ENCODE results near the gene CACNA2D3.

CACNA2D3 gene

DNA sequence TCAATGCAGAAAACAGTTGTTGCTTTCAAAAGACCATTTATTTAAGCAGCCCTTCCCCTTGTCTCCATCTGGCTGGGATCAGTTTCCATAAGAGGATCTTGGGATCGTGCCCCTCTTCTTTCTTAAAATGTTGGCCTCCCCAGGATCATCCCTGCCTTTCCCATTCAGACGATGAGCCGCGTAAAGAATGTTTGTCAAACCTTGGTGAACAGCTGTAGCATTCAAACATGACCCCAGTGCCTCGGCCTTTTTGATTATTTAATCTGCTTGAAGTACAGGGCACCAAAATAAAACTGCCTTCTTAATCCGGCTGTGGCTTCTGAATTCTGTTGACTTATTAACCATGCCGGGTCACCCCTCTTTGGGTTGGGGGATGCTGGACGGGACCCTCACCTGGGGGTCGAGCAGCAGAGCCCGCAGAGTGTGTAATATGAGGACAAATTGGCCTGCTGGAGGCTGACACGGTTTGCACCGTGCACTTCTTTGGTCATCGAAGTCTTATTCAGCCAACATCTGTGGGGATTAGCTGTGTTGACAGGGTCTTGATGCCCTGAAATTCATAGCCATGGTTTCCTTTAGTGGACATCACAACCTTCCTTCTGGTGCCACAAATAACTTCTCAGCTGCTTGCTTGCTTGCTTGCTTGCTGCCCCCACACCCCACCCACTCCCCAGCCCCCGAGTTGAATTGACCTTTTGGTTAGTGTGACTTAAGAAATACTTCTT, 805.9 kb downstream of the CACNA2D3 start, which contains the start of gene LRTM1:
Gene LRTM1 (minus strand): TSS at position 14 of the 725 bp plus-strand sequence. CDS start 148 bp downstream, outside the sequence.
- TF ChIP-seq, protein P1, sequence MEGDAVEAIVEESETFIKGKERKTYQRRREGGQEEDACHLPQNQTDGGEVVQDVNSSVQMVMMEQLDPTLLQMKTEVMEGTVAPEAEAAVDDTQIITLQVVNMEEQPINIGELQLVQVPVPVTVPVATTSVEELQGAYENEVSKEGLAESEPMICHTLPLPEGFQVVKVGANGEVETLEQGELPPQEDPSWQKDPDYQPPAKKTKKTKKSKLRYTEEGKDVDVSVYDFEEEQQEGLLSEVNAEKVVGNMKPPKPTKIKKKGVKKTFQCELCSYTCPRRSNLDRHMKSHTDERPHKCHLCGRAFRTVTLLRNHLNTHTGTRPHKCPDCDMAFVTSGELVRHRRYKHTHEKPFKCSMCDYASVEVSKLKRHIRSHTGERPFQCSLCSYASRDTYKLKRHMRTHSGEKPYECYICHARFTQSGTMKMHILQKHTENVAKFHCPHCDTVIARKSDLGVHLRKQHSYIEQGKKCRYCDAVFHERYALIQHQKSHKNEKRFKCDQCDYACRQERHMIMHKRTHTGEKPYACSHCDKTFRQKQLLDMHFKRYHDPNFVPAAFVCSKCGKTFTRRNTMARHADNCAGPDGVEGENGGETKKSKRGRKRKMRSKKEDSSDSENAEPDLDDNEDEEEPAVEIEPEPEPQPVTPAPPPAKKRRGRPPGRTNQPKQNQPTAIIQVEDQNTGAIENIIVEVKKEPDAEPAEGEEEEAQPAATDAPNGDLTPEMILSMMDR (IDR thresholded peaks at IDR 0.05) = no peak

DNA sequence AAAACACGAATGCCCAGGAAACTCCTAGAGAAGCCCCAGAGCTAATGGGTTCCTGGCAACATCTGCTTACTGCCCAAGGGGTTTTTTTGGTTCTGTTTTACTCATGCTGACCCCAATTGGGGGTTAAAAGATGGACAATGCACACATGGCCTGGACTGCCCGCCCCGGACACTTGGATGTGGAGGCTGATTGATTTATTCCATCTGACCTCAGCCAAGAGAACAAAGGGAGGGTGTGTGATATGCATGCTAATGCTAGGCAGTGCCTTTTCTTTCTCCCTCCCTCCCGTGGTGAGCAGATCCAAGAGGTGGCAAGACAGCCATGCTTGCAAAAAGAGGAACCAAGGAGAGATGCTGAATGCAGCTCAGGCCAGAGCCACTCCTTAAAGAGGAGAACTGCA, 808.8 kb downstream of the CACNA2D3 start:
- TF ChIP-seq, protein P1 (IDR thresholded peaks at IDR 0.05) = no peak

DNA sequence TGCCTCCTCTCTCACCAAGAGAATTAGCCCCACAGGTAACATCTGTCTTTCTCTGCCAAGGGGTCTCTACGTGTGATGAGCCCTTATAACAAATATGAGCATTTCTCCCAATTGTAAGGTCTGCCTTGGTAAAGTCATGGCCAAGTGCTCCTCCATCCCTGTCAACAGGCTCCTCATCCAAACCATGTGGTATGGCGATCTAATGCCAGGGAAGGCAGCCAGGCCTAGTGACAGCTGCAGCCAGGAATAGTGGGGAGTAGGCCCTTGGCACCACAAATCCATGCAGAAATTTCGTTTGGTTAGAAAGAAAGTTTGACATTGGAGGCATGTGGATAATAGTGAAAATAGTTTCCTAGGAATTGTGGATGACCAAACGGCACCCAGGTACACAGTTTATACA, 810.3 kb downstream of the CACNA2D3 start:
- TF ChIP-seq, protein P1 (IDR thresholded peaks at IDR 0.05) = no peak

DNA sequence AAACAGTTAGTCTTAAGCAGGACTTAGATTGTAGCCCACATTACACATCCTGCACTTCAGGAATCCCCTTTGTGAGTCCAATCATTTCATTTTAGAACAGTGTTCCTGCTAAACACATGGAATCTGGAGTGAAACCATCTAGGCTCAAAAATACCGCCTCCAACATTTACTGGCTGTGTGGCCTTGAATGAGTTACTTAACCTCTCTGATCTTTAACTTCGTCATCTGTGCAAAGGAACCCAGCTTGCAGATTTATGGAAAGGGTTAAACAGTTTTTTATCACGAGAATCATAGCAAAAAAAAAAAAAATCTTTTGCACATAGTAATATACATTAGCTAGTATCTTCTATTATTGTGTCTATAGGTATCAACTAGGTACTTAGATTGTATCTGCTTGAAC, 813.5 kb downstream of the CACNA2D3 start:
- TF ChIP-seq, protein P1 (IDR thresholded peaks at IDR 0.05) = no peak

DNA sequence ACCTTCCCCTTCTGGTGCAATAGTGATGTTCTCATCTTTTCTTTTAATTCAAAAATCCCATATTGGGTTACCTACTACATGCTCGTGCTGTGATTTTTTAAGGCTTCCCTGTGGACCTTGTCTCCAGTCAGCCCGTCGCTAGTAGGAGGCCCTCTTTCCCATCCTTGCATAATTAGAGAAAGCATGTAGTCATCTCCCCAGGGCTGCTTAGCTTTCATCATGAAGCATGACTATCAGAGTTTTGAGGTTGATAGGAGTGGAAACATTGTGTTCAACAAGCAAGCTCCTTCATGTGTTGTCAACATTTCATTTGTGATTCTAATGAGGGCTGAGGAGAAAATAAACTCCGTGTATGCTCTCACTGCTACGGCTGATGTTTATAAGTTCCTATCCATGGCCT, 814.2 kb downstream of the CACNA2D3 start:
- TF ChIP-seq, protein P1 (IDR thresholded peaks at IDR 0.05) = no peak

DNA sequence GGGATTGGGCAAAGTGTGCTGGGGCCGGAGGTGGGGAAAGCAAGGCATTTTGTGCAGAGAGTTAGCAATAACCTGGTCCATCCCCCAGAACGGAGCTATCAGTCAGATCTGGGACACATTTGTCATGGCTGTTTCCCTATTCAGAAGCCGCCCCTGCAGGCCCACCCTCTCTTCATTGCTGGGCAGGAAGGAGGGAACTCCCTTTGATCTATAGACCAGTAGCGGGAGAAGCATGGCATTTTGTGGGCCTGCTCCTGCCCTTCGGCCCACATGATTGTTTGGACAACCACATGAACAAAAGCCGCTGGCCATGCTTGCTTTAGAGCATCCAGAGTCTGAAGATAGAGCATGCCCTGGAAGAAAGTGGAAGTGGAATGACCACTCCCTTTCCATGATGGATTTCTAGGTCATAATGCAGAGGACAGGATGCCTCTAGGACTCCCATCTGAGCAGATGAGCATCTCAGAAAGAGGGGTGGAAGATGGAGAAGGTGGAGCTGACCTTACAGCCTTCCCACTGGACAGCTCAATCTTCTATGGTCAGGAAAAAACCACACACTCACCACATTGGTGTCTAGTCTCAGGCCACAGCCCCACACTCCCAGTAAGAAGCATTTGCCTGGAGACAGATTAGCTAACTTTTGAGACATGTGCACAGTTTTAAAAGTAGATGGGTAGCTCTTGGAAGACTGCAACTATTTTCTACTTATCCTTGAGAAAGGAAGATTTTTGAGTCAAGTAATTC, 817.4 kb downstream of the CACNA2D3 start:
- TF ChIP-seq, protein P1 (IDR thresholded peaks at IDR 0.05) = no peak

DNA sequence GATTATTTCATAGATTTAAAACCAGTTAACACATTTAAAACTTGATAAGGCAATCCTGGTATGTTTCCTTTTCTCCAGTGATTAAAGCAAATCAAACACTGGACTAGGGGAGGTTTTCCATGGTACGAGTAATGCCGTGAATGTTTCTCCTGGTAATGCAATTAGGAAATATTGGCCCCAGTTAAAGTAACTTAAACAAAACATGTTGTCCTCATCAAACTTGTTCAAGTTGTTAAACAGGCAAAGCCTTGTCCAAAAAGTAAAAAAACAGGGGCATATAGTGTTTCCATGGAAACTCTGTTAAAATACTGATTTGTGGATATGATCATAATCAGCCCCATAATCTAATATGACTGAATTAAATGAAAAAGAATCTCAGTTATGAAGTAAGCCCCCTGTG, 818.6 kb downstream of the CACNA2D3 start:
- TF ChIP-seq, protein P1 (IDR thresholded peaks at IDR 0.05) = no peak

All from LNCAP (cell line).